ENCODE data around the gene C3orf18. TPM values are rescaled to one million over a fixed set of nuclear protein-coding genes. Genes with fewer than 3 reads are reported as not detected.

Gene C3orf18
- total and polyA plus RNA-seq, 2 donors (not counting 3 experiments of a cell fraction or from before 2014, with no cell fraction given) = 1.7 to 2.9 TPM

DNA sequence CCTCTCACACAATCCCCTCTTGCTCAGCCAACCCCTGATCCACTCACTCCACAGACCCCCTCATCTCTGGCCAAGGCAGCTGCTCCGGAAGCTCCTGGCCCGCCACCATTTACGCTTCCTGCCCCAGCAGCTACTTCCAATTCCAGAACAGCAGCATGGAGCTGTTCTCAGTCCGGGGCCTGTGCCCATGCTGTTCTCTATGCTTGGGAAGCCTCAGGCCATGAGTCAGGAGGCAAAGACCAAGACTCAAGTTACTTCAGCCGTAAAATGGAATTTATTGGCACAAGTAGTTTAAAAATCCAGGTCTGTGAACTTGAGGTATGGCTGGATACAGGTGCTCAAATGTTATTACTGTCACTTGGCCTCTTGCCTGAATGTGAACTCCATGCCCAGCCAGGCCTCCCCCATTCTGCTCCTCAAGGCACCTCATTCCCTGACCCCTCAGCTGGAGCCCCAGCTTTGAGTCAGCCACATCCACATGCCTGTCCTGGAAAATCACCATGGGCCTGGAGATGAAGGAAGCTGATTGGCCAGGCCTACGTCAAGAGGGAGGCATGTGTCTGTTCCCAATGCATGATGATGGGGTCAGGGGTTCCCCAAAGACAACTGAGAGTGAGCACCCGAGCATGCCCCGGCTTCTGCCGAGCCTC is 32.7 kb downstream of the C3orf18 start:
- Histone ChIP-seq H2AFZ (ENCODE audit: low read depth, low read length) (no peak overlapping the region), H3K4me3 (replicated peaks in 1 of 3; ENCODE audit: insufficient read depth in 1 of 3, low read depth in 1 of 3, low read length in 3 of 3) (no peak overlapping the region), H3K27me3 (ENCODE audit: control insufficient read depth in 2 of 2, insufficient read depth in 2 of 2, low read length in 2 of 2) (peaks cover 18 to 22% of the 10 kb centered on the region in 2 experiments), H4K20me1 (replicated peaks; ENCODE audit: control insufficient read depth, extremely low read depth, insufficient read depth, low read length) (no peaks in the 10 kb centered on the region), H3K4me1 (ENCODE audit: control insufficient read depth, extremely low read depth, insufficient read depth, low read length) (no peaks in the 10 kb centered on the region), H3K27ac (ENCODE audit: insufficient read depth, low read depth, low read length) (no peak overlapping the region), H3K79me2 (ENCODE audit: control insufficient read depth, insufficient read depth, low read length) (no peaks in the 10 kb centered on the region), H3K4me2 (ENCODE audit: insufficient read depth, low read length) (no peak overlapping the region), H3K9ac (replicated peaks; ENCODE audit: extremely low read depth, insufficient read depth, low read length) (no peak overlapping the region), H3K36me3 (ENCODE audit: control insufficient read depth in 2 of 2, extremely low read depth in 1 of 2, insufficient read depth in 2 of 2, low read length in 2 of 2) (no peaks in the 10 kb centered on the region), H3K9me1 (replicated peaks; ENCODE audit: control insufficient read depth, extremely low read depth, insufficient read depth, low read length) (no peaks in the 10 kb centered on the region), H3K9me3 (replicated peaks; ENCODE audit: control insufficient read depth, insufficient read depth, low read length) (no peaks in the 10 kb centered on the region)
- FAIRE-seq (no peak), DNase-seq (ENCODE audit: low read depth, low spot score) (no peak)
- TF ChIP-seq POLR2A (IDR thresholded peaks at IDR 0.05; ENCODE audit: low read depth, low read length) (no peak), FOS (IDR thresholded peaks at IDR 0.05; ENCODE audit: borderline replicate concordance, insufficient read depth, low read length) (no peak), JUN (IDR thresholded peaks at IDR 0.05; ENCODE audit: borderline replicate concordance, insufficient read depth, insufficient read length, low read depth) (no peak), POLR2AphosphoS5 (IDR thresholded peaks at IDR 0.05; ENCODE audit: insufficient read depth, low read depth, low read length) (no peak), EZH2 (IDR thresholded peaks at IDR 0.05; ENCODE audit: borderline replicate concordance, low read depth, low read length, severe bottlenecking) (no peak), GATA2 (IDR thresholded peaks at IDR 0.05; ENCODE audit: insufficient read depth, insufficient read length, low read depth, low read length) (no peak), MYC (IDR thresholded peaks at IDR 0.05; ENCODE audit: low read depth, low read length) (no peak)
- TF ChIP-seq, protein P1, sequence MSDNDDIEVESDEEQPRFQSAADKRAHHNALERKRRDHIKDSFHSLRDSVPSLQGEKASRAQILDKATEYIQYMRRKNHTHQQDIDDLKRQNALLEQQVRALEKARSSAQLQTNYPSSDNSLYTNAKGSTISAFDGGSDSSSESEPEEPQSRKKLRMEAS (IDR thresholded peaks at IDR 0.05; ENCODE audit: insufficient read depth, insufficient read length) = no peak
- TF ChIP-seq, protein P2, sequence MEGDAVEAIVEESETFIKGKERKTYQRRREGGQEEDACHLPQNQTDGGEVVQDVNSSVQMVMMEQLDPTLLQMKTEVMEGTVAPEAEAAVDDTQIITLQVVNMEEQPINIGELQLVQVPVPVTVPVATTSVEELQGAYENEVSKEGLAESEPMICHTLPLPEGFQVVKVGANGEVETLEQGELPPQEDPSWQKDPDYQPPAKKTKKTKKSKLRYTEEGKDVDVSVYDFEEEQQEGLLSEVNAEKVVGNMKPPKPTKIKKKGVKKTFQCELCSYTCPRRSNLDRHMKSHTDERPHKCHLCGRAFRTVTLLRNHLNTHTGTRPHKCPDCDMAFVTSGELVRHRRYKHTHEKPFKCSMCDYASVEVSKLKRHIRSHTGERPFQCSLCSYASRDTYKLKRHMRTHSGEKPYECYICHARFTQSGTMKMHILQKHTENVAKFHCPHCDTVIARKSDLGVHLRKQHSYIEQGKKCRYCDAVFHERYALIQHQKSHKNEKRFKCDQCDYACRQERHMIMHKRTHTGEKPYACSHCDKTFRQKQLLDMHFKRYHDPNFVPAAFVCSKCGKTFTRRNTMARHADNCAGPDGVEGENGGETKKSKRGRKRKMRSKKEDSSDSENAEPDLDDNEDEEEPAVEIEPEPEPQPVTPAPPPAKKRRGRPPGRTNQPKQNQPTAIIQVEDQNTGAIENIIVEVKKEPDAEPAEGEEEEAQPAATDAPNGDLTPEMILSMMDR (IDR thresholded peaks at IDR 0.05; ENCODE audit: extremely low read depth in 1 of 2, insufficient read depth in 1 of 2, low read depth in 1 of 2, low read length in 2 of 2) = no peak
- dilution Hi-C loops (cut with MboI; ENCODE audit: extremely low pct_ligation_motif_present, low sequenced_read_pairs) = no loop called here
- no TSS peak for BruUV-seq (replicated peaks)
- intact Hi-C loops (cut with micrococcal nuclease) = no loop called here
- POLR2A ChIA-PET = interaction anchor here (0.6 kb wide), 1 partner anchor 965 kb away, joined by 4 read pairs; no protein-coding TSS in a partner anchor
- CTCF ChIA-PET = interaction anchor here (0.6 to 1.5 kb wide), 3 partner anchors 8 to 181 kb away, joined by 3 to 8 read pairs (median 4); no protein-coding TSS in a partner anchor

Data from endothelial cell of umbilical vein (primary cell).